MCF 10A (cell line): ENCODE measurements around the gene CELF4. TPM values are rescaled to one million over a fixed set of nuclear protein-coding genes. Genes with fewer than 3 reads are reported as not detected.

Experiments used
- BruUV-seq: library from RNA; stranded (reverse); fragments of 400-500 nt; replicated peaks from 2 replicates; lab custom pipeline; 2021; lab: Mats Ljungman, UMichigan
- CTCF ChIA-PET: fragments of 300-600 bp; sonication (Branson Sonifier 250); formaldehyde crosslinking; extraction: SDS; loops from one replicate; lab custom pipeline; 2021; ENCODE audit warnings: antibody characterized with exemption, inconsistent platforms; lab: Yijun Ruan, JAX
- POLR2A ChIA-PET: fragments of 300-600, 350-650 bp; sonication (Branson Sonifier 250); formaldehyde crosslinking; extraction: SDS; loops from one replicate; lab custom pipeline; 2020; ENCODE audit warnings: antibody characterized with exemption, inconsistent platforms; lab: Yijun Ruan, JAX
- DNase-seq: peaks from one replicate; pipeline ENCODE4 v3.0.0-alpha.2; 2018; ENCODE audit not compliant: unreplicated experiment
- H3K27ac Mint-ChIP-seq: one replicate; pipeline ENCODE4 v1.8.0; 2022; ENCODE audit warnings: mild to moderate bottlenecking, low read depth, mixed read lengths; ENCODE audit not compliant: unreplicated experiment
- H3K27me3 Mint-ChIP-seq: one replicate; pipeline ENCODE4 v1.8.0; 2022; ENCODE audit warnings: mixed read lengths; ENCODE audit not compliant: insufficient read depth, unreplicated experiment
- H3K36me3 Mint-ChIP-seq: one replicate; pipeline ENCODE4 v1.8.0; 2022; ENCODE audit warnings: mild to moderate bottlenecking, moderate library complexity, mixed read lengths; ENCODE audit not compliant: insufficient read depth, unreplicated experiment
- H3K4me1 Mint-ChIP-seq: one replicate; pipeline ENCODE4 v1.8.0; 2022; ENCODE audit warnings: mixed read lengths; ENCODE audit not compliant: insufficient read depth, unreplicated experiment
- H3K4me3 Mint-ChIP-seq: one replicate; pipeline ENCODE4 v1.8.0; 2022; ENCODE audit warnings: mild to moderate bottlenecking, moderate library complexity, mixed read lengths; ENCODE audit not compliant: unreplicated experiment
- H3K9me3 Mint-ChIP-seq: one replicate; pipeline ENCODE4 v1.8.0; 2022; ENCODE audit warnings: mixed read lengths; ENCODE audit not compliant: unreplicated experiment
- intact Hi-C: fragments of 100-400 bp; cut with micrococcal nuclease; formaldehyde crosslinking; loops from 2 replicates; pipeline ENCODE4 v1.14.1; 2022
- total RNA-seq: library from RNA; stranded (reverse); gene quantifications from 2 replicates; pipeline ENCODE4 v1.2.3, GENCODE V29; 2022
- TF ChIP-seq, protein P1 (sequence below): fragments of 200-600 bp; IDR thresholded peaks from one replicate; pipeline ENCODE4 v1.8.0; 2022; ENCODE audit warnings: antibody characterized with exemption, mild to moderate bottlenecking; ENCODE audit not compliant: unreplicated experiment

Gene CELF4
- total RNA-seq, 1 experiment from 2014 or later = not detected

DNA sequence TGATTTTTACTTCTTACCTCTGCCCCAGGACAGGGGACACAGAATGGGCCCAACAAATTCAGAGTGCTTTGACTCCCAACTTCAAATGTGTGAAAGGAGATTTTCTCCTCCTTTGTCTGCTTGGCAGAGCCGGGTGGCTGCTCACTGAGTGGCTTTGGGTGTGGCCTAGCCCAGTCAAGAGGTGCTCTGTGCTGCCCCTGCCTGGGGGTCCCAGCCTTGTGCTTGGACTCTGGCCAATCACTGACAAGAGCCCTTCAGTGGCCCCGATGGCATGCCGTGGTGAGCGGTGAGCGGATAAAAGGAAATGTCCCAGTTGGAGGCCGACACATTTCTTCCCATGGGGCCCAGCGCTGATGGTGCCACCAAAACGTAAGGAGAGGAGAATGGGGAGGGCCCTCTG, 259.2 kb downstream of the CELF4 start:
- H3K36me3 Mint-ChIP-seq = no peaks in the 10 kb centered on the region
- H3K4me3 Mint-ChIP-seq = no peak overlapping the region
- H3K27ac Mint-ChIP-seq = no peak overlapping the region
- TF ChIP-seq, protein P1, sequence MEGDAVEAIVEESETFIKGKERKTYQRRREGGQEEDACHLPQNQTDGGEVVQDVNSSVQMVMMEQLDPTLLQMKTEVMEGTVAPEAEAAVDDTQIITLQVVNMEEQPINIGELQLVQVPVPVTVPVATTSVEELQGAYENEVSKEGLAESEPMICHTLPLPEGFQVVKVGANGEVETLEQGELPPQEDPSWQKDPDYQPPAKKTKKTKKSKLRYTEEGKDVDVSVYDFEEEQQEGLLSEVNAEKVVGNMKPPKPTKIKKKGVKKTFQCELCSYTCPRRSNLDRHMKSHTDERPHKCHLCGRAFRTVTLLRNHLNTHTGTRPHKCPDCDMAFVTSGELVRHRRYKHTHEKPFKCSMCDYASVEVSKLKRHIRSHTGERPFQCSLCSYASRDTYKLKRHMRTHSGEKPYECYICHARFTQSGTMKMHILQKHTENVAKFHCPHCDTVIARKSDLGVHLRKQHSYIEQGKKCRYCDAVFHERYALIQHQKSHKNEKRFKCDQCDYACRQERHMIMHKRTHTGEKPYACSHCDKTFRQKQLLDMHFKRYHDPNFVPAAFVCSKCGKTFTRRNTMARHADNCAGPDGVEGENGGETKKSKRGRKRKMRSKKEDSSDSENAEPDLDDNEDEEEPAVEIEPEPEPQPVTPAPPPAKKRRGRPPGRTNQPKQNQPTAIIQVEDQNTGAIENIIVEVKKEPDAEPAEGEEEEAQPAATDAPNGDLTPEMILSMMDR = no peak
- H3K27me3 Mint-ChIP-seq = no peaks in the 10 kb centered on the region
- ChIA-PET CTCF (no interaction called here), POLR2A (no interaction called here)
- intact Hi-C loops = no loop called here
- DNase-seq = no peak
- H3K9me3 Mint-ChIP-seq = no peaks in the 10 kb centered on the region
- no peaks in the 10 kb centered on the region for H3K4me1 Mint-ChIP-seq
- no TSS peak for BruUV-seq

DNA sequence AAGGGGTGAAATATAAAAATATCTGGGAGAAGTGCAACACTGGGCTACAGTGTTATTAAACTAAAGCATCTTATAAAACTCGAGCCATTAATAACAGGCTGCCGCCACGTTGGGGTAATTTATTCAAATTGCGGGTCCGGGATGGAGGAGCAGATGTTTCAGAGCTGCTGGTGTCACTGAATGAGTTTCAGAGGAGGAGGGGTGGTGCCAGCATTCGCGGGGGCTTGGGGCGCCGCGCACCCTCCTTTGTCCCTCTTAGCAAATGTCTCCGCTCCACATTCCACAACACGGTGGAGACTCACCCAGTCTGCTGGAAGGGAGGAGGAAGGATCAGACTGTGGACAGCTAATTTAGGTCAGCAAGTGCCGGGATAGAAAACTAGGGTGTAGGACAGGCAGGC, 260.5 kb downstream of the CELF4 start:
- Mint-ChIP-seq H3K9me3 (no peaks in the 10 kb centered on the region), H3K36me3 (no peaks in the 10 kb centered on the region), H3K4me1 (peaks cover 8% of the 10 kb centered on the region), H3K27ac (no peak overlapping the region), H3K27me3 (peaks cover 13% of the 10 kb centered on the region), H3K4me3 (no peak overlapping the region)
- ChIA-PET CTCF (interaction anchor here (0.7 kb wide), 1 partner anchor 17 kb away, joined by 3 read pairs; no protein-coding TSS in a partner anchor), POLR2A (no interaction called here)
- TF ChIP-seq, protein P1 = no peak
- BruUV-seq = no TSS peak
- intact Hi-C loops = no loop called here
- no peak for DNase-seq

DNA sequence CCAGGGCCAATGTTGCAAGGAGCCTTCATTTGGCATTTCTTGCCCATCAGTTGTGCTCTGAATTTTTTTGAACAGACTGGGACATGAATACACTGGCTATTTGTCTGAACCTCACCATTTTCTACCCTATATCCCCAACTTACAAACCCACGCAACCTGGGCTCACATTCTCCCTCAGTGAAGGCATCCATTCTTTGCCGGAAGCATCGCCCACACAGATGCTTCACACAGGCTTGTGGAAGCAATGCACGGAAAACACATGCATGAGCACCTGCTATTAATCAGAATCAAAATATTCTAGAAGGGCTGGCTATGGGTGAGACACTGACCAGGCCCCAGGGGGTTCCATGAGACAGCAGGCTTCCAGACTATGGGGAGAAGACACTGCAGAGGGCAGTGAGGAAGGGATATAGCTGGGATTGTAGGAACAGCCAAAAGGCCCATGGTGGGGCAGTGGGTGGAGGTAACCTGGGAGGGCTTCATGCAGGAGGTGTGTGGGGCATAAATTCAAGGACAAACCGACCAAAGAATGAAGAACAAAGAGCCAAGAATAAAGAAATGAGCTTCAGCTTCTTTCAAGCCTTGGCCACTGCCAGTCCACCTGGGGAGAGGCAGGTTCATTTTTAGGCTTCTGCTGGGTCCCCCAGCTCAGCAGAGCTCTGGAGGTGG, 261.5 kb downstream of the CELF4 start:
- Mint-ChIP-seq H3K9me3 (no peaks in the 10 kb centered on the region), H3K4me1 (peaks cover 17% of the 10 kb centered on the region), H3K27ac (no peak overlapping the region), H3K4me3 (no peak overlapping the region), H3K36me3 (no peaks in the 10 kb centered on the region), H3K27me3 (peaks cover 14% of the 10 kb centered on the region)
- DNase-seq = no peak
- TF ChIP-seq, protein P1 = no peak
- BruUV-seq = no TSS peak
- ChIA-PET POLR2A (no interaction called here), CTCF (interaction anchor here (1.0 kb wide), 1 partner anchor 17 kb away, joined by 3 read pairs; no protein-coding TSS in a partner anchor)
- intact Hi-C loops = no loop called here

DNA sequence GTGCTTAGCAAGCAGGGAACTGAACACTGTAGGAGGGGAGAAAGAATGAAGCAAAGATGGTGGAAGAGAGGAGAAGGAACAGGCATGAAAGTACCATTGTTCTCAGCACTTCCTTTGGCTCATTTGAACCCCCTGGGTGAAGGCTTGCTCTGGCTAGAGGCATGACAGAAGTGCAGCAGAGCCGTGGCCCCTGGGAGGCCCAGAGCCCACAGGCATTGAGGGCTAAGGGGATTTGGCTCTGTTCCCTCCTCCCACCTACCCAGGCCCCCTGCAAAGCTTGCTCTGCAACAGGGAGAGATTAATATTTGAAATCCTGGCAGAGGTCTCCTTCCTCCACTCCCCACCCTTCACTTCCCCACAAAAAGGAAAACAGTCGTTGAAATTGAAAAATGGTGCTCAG, 262.6 kb downstream of the CELF4 start:
- POLR2A ChIA-PET = no interaction called here
- no peak for DNase-seq
- intact Hi-C loops = no loop called here
- BruUV-seq = no TSS peak
- H3K4me3 Mint-ChIP-seq = no peak overlapping the region
- TF ChIP-seq, protein P1 = no peak
- peaks cover 14% of the 10 kb centered on the region for H3K27me3 Mint-ChIP-seq
- H3K36me3 Mint-ChIP-seq = no peaks in the 10 kb centered on the region
- H3K27ac Mint-ChIP-seq = no peak overlapping the region
- CTCF ChIA-PET = interaction anchor here (1.0 kb wide), 1 partner anchor 18 kb away, joined by 3 read pairs; no protein-coding TSS in a partner anchor
- peaks cover 17% of the 10 kb centered on the region for H3K4me1 Mint-ChIP-seq
- H3K9me3 Mint-ChIP-seq = no peaks in the 10 kb centered on the region
